ENCODE measurements around the gene GLT8D1. TPM values are rescaled to one million over a fixed set of nuclear protein-coding genes. Genes with fewer than 3 reads are reported as not detected.

Gene GLT8D1
- total and polyA plus RNA-seq, 4 donors: 33.3 to 77.9 (median 56.7) TPM

GRCh38 chr3:52723935-52724334 lies 18.3 kb upstream of the GLT8D1 start (continued):
- TF ChIP-seq ZBTB33 (IDR thresholded peaks at IDR 0.05) (no peak), TAF1 (conservative IDR thresholded peaks at IDR 0.05) (no peak), HNF4G (IDR thresholded peaks at IDR 0.05) (no peak), HNF4A (conservative IDR thresholded peaks at IDR 0.05) (no peak), CTCF (IDR thresholded peaks at IDR 0.05; ENCODE audit: low read depth, low read length, missing input control) (no peak), GABPA (IDR thresholded peaks at IDR 0.05 in 1 of 2, conservative IDR thresholded peaks at IDR 0.05 in 1 of 2) (no peak)

GRCh38 chr3:52722491-52722890 lies 16.9 kb upstream of the GLT8D1 start:
- H3K4me3 ChIP-seq (ENCODE audit: low read depth in 1 of 3, low read length in 3 of 3): no peak overlapping the region
- H3K36me3 ChIP-seq (ENCODE audit: control insufficient read depth in 4 of 4, insufficient read depth in 3 of 4, low read depth in 1 of 4, low read length in 3 of 4): peaks cover 0 to 3% (median 2%) of the 10 kb centered on the region in 4 donors
- no peak for DNase-seq (ENCODE audit: low spot score)
- TF ChIP-seq GABPA (IDR thresholded peaks at IDR 0.05 in 1 of 2, conservative IDR thresholded peaks at IDR 0.05 in 1 of 2) (no peak), RAD21 (IDR thresholded peaks at IDR 0.05) (no peak), FOXA2 (IDR thresholded peaks at IDR 0.05) (no peak), TAF1 (conservative IDR thresholded peaks at IDR 0.05) (no peak), REST (IDR thresholded peaks at IDR 0.05) (no peak)
- H3K27ac ChIP-seq (ENCODE audit: low read depth in 1 of 2, low read length in 2 of 2): no peak overlapping the region
- H3K4me1 ChIP-seq (ENCODE audit: control insufficient read depth in 4 of 4, insufficient read depth in 4 of 4, low read length in 3 of 4): peaks cover 0 to 9% (median 0%) of the 10 kb centered on the region in 4 donors
- no peak overlapping the region for H3K9ac ChIP-seq (ENCODE audit: low read depth in 1 of 2, low read length in 2 of 2)
- no peaks in the 10 kb centered on the region for H3K9me3 ChIP-seq (ENCODE audit: control insufficient read depth in 4 of 4, low read length in 3 of 4)
- WGBS: 96% methylated on average over 7 of the region's 7 CpGs
- H3K27me3 ChIP-seq (ENCODE audit: control insufficient read depth in 4 of 4, insufficient read depth in 4 of 4, low read length in 3 of 4): no peaks in the 10 kb centered on the region

DNA sequence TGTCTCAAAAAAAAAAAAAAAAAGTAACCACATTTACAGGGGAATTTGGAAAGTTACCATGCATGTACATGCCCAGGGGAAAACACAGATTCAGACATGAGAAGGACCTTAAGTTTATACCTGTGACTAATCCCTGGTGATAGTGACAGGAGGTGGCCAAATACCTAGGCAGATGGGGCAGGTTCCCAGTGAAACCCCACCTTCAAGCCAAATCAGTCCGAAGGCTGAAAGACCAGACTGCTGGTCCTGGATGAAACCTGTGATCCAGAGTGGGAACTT lies 16.1 kb upstream of the GLT8D1 start:
- 100% methylated on average over 1 of the region's 1 CpG for WGBS
- H3K27ac ChIP-seq (ENCODE audit: low read depth in 1 of 2, low read length in 2 of 2): no peak overlapping the region
- DNase-seq (ENCODE audit: low spot score): no peak
- peaks cover 0 to 5% (median 3%) of the 10 kb centered on the region in 4 donors for H3K36me3 ChIP-seq (ENCODE audit: control insufficient read depth in 4 of 4, insufficient read depth in 3 of 4, low read depth in 1 of 4, low read length in 3 of 4)
- H3K4me3 ChIP-seq (ENCODE audit: low read depth in 1 of 3, low read length in 3 of 3): no peak overlapping the region
- H3K4me1 ChIP-seq (ENCODE audit: control insufficient read depth in 4 of 4, insufficient read depth in 4 of 4, low read length in 3 of 4): peaks cover 0 to 9% (median 0%) of the 10 kb centered on the region in 4 donors
- H3K9me3 ChIP-seq (ENCODE audit: control insufficient read depth in 4 of 4, low read length in 3 of 4): no peaks in the 10 kb centered on the region
- H3K9ac ChIP-seq (ENCODE audit: low read depth in 1 of 2, low read length in 2 of 2): no peak overlapping the region
- no peaks in the 10 kb centered on the region for H3K27me3 ChIP-seq (ENCODE audit: control insufficient read depth in 4 of 4, insufficient read depth in 4 of 4, low read length in 3 of 4)
- TF ChIP-seq HNF4A (conservative IDR thresholded peaks at IDR 0.05) (no peak), GABPA (IDR thresholded peaks at IDR 0.05 in 1 of 2, conservative IDR thresholded peaks at IDR 0.05 in 1 of 2) (no peak), JUND (IDR thresholded peaks at IDR 0.05) (no peak), FOXA2 (IDR thresholded peaks at IDR 0.05) (no peak), RXRA (IDR thresholded peaks at IDR 0.05) (no peak), RAD21 (IDR thresholded peaks at IDR 0.05) (no peak), CTCF (IDR thresholded peaks at IDR 0.05; ENCODE audit: low read depth, low read length, missing input control) (no peak), ATF3 (IDR thresholded peaks at IDR 0.05) (no peak), SP1 (IDR thresholded peaks at IDR 0.05) (no peak), HNF4G (IDR thresholded peaks at IDR 0.05) (no peak), ZBTB33 (IDR thresholded peaks at IDR 0.05) (no peak), TAF1 (conservative IDR thresholded peaks at IDR 0.05) (no peak)

All from liver (tissue), 9 donors.